H1 (cell line): Measurements from ENCODE around the gene PANX2. TPM values are rescaled to one million over a fixed set of nuclear protein-coding genes. Genes with fewer than 3 reads are reported as not detected.

Experiments
- CTCF ChIA-PET: fragments of 300-600 bp; sonication (Branson Sonifier 250); formaldehyde crosslinking; loops from one replicate; lab custom pipeline; 2021; ENCODE audit not compliant: partially characterized antibody; lab: Charles Lee
- POLR2A ChIA-PET: fragments of 300-600 bp; sonication (Branson Sonifier 250); formaldehyde crosslinking; loops from one replicate; lab custom pipeline; 2021; ENCODE audit warnings: inconsistent platforms; ENCODE audit not compliant: partially characterized antibody; lab: Charles Lee
- DNase-seq, 2 experiments: peaks; one replicate each; pipeline versions ENCODE4 v3.0.0 to v3.0.0-alpha.2; 2010 to 2022; ENCODE audit warnings: low spot score in 2 of 2, low read depth in 1 of 2, mixed read lengths in 1 of 2
- FAIRE-seq: peaks from 2 replicates; lab custom pipeline; 2011; peaks lifted over from hg19 to GRCh38; lab: Jason Lieb, UNC
- H2AFZ ChIP-seq: 2 replicates; pipeline ENCODE4 v1.8.1; 2012; ENCODE audit warnings: low read length, inconsistent platforms
- H2AK5ac ChIP-seq: 2 replicates; pipeline ENCODE4 v1.6.1; 2013; ENCODE audit warnings: low read depth, low read length
- H2BK120ac ChIP-seq: replicated peaks from 2 replicates; pipeline ENCODE3; 2013; ENCODE audit warnings: low read depth, low read length, inconsistent platforms
- H2BK12ac ChIP-seq: 2 replicates; pipeline ENCODE4 v1.6.1; 2013; ENCODE audit warnings: low read depth, low read length
- H2BK15ac ChIP-seq: 2 replicates; pipeline ENCODE4 v1.6.1; 2013; ENCODE audit warnings: low read length
- H2BK20ac ChIP-seq: 2 replicates; pipeline ENCODE4 v1.6.1; 2013; ENCODE audit warnings: low read length
- H2BK5ac ChIP-seq: 2 replicates; pipeline ENCODE4 v1.6.1; 2013; ENCODE audit warnings: low read depth, low read length
- H3K14ac ChIP-seq: 2 replicates; pipeline ENCODE4 v1.6.1; 2013; ENCODE audit warnings: inconsistent platforms; ENCODE audit not compliant: insufficient read length
- H3K18ac ChIP-seq: 2 replicates; pipeline ENCODE4 v1.6.1; 2013; ENCODE audit warnings: low read length; ENCODE audit errors: extremely low read depth
- H3K23ac ChIP-seq: 2 replicates; pipeline ENCODE4 v1.6.1; 2013; ENCODE audit warnings: inconsistent platforms; ENCODE audit not compliant: insufficient read length
- H3K23me2 ChIP-seq: 2 replicates; pipeline ENCODE4 v1.6.1; 2013; ENCODE audit warnings: low read depth, low read length
- H3K27ac ChIP-seq: 2 replicates; pipeline ENCODE4 v1.6.1; 2011; ENCODE audit warnings: low read depth, low read length, inconsistent platforms
- H3K27me3 ChIP-seq, 4 experiments: replicated peaks in 1 of 4; 1 replicate in 1 of 4; 2 replicates in 3 of 4; pipeline versions ENCODE4 v1.6.1 to v1.8.1; 2011 to 2013; ENCODE audit warnings: low read length in 3 of 4, mild to moderate bottlenecking in 3 of 4, inconsistent platforms in 2 of 4, mixed read lengths in 2 of 4, moderate library complexity in 1 of 4; ENCODE audit not compliant: control insufficient read depth in 3 of 4, insufficient read depth in 3 of 4; ENCODE audit errors: extremely low read depth in 1 of 4
- H3K36me3 ChIP-seq, 4 experiments: 2 replicates each; pipeline versions ENCODE4 v1.6.1 to v1.8.1; 2011 to 2013; ENCODE audit warnings: mild to moderate bottlenecking in 4 of 4, low read length in 3 of 4, moderate library complexity in 2 of 4, control low read depth in 1 of 4, inconsistent platforms in 1 of 4; ENCODE audit not compliant: insufficient read depth in 4 of 4, control insufficient read depth in 2 of 4
- H3K4ac ChIP-seq: replicated peaks from 2 replicates; pipeline ENCODE3; 2013; ENCODE audit warnings: low read length, low read depth, mixed read lengths, inconsistent platforms; ENCODE audit not compliant: insufficient read length
- H3K4me1 ChIP-seq, 4 experiments: replicated peaks in 1 of 4; 1 replicate in 1 of 4; 2 replicates in 3 of 4; pipeline versions ENCODE4 v1.6.1 to v1.8.1; 2011 to 2013; ENCODE audit warnings: low read length in 3 of 4, inconsistent platforms in 2 of 4, mixed read lengths in 1 of 4; ENCODE audit not compliant: insufficient read depth in 4 of 4, control insufficient read depth in 3 of 4
- H3K4me2 ChIP-seq, 2 experiments: 2 replicates each; pipeline versions ENCODE4 v1.6.1 to v1.8.1; 2011 to 2013; ENCODE audit warnings: low read depth in 2 of 2, low read length in 2 of 2, control low read depth in 1 of 2, inconsistent platforms in 1 of 2, mild to moderate bottlenecking in 1 of 2; ENCODE audit not compliant: insufficient read depth in 1 of 2
- H3K4me3 ChIP-seq, 4 experiments: fragments of 200-600, 300-600 bp in 1 of 4; sonication (generic), shearing (Covaris generic), sonication (Bioruptor Twin) in 1 of 4; 2 replicates each; pipeline versions ENCODE4 v1.5.1 to v1.8.1; 2011 to 2016; ENCODE audit warnings: low read length in 4 of 4, low read depth in 3 of 4, control low read depth in 2 of 4, inconsistent platforms in 2 of 4, mild to moderate bottlenecking in 2 of 4, mixed read lengths in 1 of 4, moderate library complexity in 1 of 4; ENCODE audit not compliant: insufficient read depth in 2 of 4; ENCODE audit errors: extremely low read depth in 1 of 4
- H3K56ac ChIP-seq: replicated peaks from 2 replicates; pipeline ENCODE3; 2013; ENCODE audit warnings: low read depth, mild to moderate bottlenecking, mixed read lengths, low read length, inconsistent platforms; ENCODE audit not compliant: insufficient read length
- H3K79me1 ChIP-seq: 2 replicates; pipeline ENCODE4 v1.6.1; 2013; ENCODE audit warnings: low read depth, low read length, control low read depth
- H3K79me2 ChIP-seq, 2 experiments: 2 replicates each; pipeline versions ENCODE4 v1.6.1 to v1.8.1; 2012 to 2013; ENCODE audit warnings: low read length in 2 of 2, mild to moderate bottlenecking in 2 of 2, inconsistent platforms in 1 of 2; ENCODE audit not compliant: insufficient read depth in 2 of 2, control insufficient read depth in 1 of 2
- H3K9ac ChIP-seq, 4 experiments: replicated peaks in 1 of 4; 1 replicate in 1 of 4; 2 replicates in 3 of 4; pipeline versions ENCODE4 v1.6.1 to v1.8.1; 2011 to 2013; ENCODE audit warnings: low read depth in 3 of 4, low read length in 3 of 4, control low read depth in 2 of 4, mild to moderate bottlenecking in 2 of 4, moderate library complexity in 2 of 4, inconsistent platforms in 1 of 4; ENCODE audit errors: extremely low read depth in 1 of 4
- H3K9me3 ChIP-seq, 2 experiments: 2 replicates each; pipeline versions ENCODE4 v1.6.1 to v1.8.1; 2012 to 2013; ENCODE audit warnings: mild to moderate bottlenecking in 2 of 2, moderate library complexity in 2 of 2, control low read depth in 1 of 2, inconsistent platforms in 1 of 2, low read depth in 1 of 2, low read length in 1 of 2, mixed read lengths in 1 of 2; ENCODE audit not compliant: insufficient read depth in 2 of 2
- H4K20me1 ChIP-seq, 2 experiments: replicated peaks in 1 of 2; 2 replicates each; pipeline versions ENCODE3 to v1.8.1; 2011 to 2013; ENCODE audit warnings: inconsistent platforms in 2 of 2, low read length in 2 of 2, mild to moderate bottlenecking in 1 of 2; ENCODE audit not compliant: insufficient read depth in 2 of 2, control insufficient read depth in 1 of 2
- H4K5ac ChIP-seq: 2 replicates; pipeline ENCODE4 v1.6.1; 2013; ENCODE audit warnings: low read length, low read depth, mixed read lengths, inconsistent platforms; ENCODE audit not compliant: insufficient read length
- H4K8ac ChIP-seq: 2 replicates; pipeline ENCODE4 v1.8.0; 2013; ENCODE audit warnings: mild to moderate bottlenecking, moderate library complexity, low read length, inconsistent platforms; ENCODE audit not compliant: insufficient read depth; ENCODE audit errors: extremely low read depth
- H4K91ac ChIP-seq: replicated peaks from 2 replicates; pipeline ENCODE3; 2013; ENCODE audit warnings: low read length, mixed read lengths, inconsistent platforms; ENCODE audit not compliant: insufficient read length
- CHD1 ChIP-seq: IDR thresholded peaks from 2 replicates; pipeline ENCODE4 v1.6.1; 2012; ENCODE audit warnings: low read depth, low read length, improper control_type of control experiment
- CTBP2 ChIP-seq: IDR thresholded peaks from 2 replicates; pipeline ENCODE4 v1.7.0; 2011; ENCODE audit warnings: borderline replicate concordance, mild to moderate bottlenecking, moderate library complexity, mixed read lengths, low read length; ENCODE audit not compliant: insufficient read depth, insufficient read length
- GABPA ChIP-seq: IDR thresholded peaks from 2 replicates; pipeline ENCODE4 v1.6.1; 2011; ENCODE audit warnings: mild to moderate bottlenecking, low read length, moderate library complexity, borderline replicate concordance; ENCODE audit not compliant: insufficient read depth
- RNF2 ChIP-seq: fragments of 200-900, 300-1000 bp; sonication (generic); IDR thresholded peaks from 2 replicates; pipeline ENCODE4 v1.7.1; 2016; ENCODE audit warnings: borderline replicate concordance, low read depth, mild to moderate bottlenecking, antibody characterized with exemption, low read length; ENCODE audit not compliant: poor library complexity, severe bottlenecking; ENCODE audit errors: missing control alignments
- WGBS, 2 experiments: shearing (Covaris generic) in 1 of 2; methylation state at CpG; one replicate each; pipeline versions ENCODE4 v1.1.6 to v1.1.7; 2013 to 2015; ENCODE audit warnings: low lambda C conversion rate in 2 of 2, mixed read lengths in 2 of 2, inconsistent platforms in 1 of 2, low coverage in 1 of 2, missing lambda C conversion rate in 1 of 2; ENCODE audit not compliant: insufficient replicate concordance in 2 of 2, insufficient coverage in 1 of 2, insufficient read length in 1 of 2; ENCODE audit errors: extremely low coverage in 1 of 2, missing lambda C conversion rate in 1 of 2; 5-methylcytosine and 5-hydroxymethylcytosine counted together
- polyA plus RNA-seq, 7 experiments: library from polyadenylated mRNA; depleted of rRNA in 3 of 7; stranded (reverse) in 5 of 7; unstranded in 2 of 7; fragments of >200 nt in 5 of 7; fragments of 200-250 nt in 2 of 7; gene quantifications; 1 replicate in 5 of 7; 2 replicates in 1 of 7; 4 replicates in 1 of 7; pipeline versions ENCODE4 v1.2.1 to v1.2.3, GENCODE V29; 2011 to 2013; ENCODE audit warnings: missing spikeins in 2 of 7, mixed read lengths in 2 of 7
- total RNA-seq: library from RNA; stranded (reverse); fragmentation: NEBNext Ultra II Directional; extraction: Animal tissue kit (Norgen Biotek cat#: 25700); gene quantifications from 2 replicates; pipeline ENCODE4 v1.2.1, GENCODE V29; 2021
- TF ChIP-seq, protein P1 (sequence below): IDR thresholded peaks from 2 replicates; pipeline ENCODE4 v1.6.1; 2012; ENCODE audit warnings: inconsistent platforms
- TF ChIP-seq, protein P2 (sequence below), 3 experiments: IDR thresholded peaks; 1 replicate in 2 of 3; 2 replicates in 1 of 3; pipeline versions ENCODE4 v1.5.1 to v1.6.1; 2011; ENCODE audit warnings: low read length in 3 of 3, mild to moderate bottlenecking in 3 of 3, inconsistent platforms in 2 of 3, low read depth in 1 of 3, moderate library complexity in 1 of 3; ENCODE audit not compliant: insufficient read depth in 1 of 3; ENCODE audit errors: control extremely low read depth in 1 of 3
- TF ChIP-seq, protein P3 (sequence below): IDR thresholded peaks from 2 replicates; pipeline ENCODE4 v1.6.1; 2012; ENCODE audit warnings: inconsistent platforms

The PANX2 gene
- total and polyA plus RNA-seq, 2 of the 8 experiments (the other 6 are each of a cell fraction or from before 2014, with no cell fraction given), result 3.5 to 5.0 TPM

DNA sequence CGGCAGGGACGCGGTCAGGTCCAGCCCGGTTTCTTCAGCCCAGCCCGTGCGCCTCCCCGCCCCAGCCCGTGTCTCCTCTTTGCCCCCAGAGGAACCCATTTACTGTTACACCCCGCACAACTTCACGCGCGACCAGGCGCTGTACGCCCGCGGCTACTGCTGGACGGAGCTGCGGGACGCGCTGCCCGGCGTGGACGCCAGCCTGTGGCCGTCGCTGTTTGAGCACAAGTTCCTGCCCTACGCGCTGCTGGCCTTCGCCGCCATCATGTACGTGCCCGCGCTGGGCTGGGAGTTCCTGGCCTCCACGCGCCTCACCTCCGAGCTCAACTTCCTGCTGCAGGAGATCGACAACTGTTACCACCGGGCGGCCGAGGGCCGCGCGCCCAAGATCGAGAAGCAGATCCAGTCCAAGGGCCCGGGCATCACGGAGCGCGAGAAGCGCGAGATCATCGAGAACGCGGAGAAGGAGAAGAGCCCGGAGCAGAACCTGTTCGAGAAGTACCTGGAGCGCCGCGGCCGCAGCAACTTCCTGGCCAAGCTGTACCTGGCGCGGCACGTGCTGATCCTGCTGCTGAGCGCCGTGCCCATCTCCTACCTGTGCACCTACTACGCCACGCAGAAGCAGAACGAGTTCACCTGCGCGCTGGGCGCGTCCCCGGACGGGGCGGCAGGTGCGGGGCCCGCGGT is 6.5 kb downstream of the PANX2 start:
- no peaks in the 10 kb centered on the region; the same call in 1 of the 2 replicates for H3K79me1 ChIP-seq
- no peak overlapping the region for H3K4me3 ChIP-seq
- H3K14ac ChIP-seq, result no peak overlapping the region
- FAIRE-seq (no peak), DNase-seq (no peak)
- H2BK120ac ChIP-seq, result no peak overlapping the region
- H2BK15ac ChIP-seq, result no peak overlapping the region
- H3K18ac ChIP-seq, result no peak overlapping the region
- ChIA-PET CTCF (interaction anchor here (0.5 to 1.6 kb wide), 4 partner anchors 13 to 29 kb away, joined by 3 to 4 read pairs (median 4); no protein-coding TSS in a partner anchor), POLR2A (interaction anchor here (0.6 kb wide), 1 partner anchor 97 kb away, joined by 3 read pairs; no protein-coding TSS in a partner anchor)
- no peak overlapping the region for H2AFZ ChIP-seq
- H3K4me1 ChIP-seq, result peaks cover 0 to 5% (median 2%) of the 10 kb centered on the region in 4 experiments; a peak in 3 of 7 replicates
- H3K4ac ChIP-seq, result no peak overlapping the region
- H2AK5ac ChIP-seq, result peak overlapping the region; percentile 7; the same call in 1 of the 2 replicates
- H2BK20ac ChIP-seq, result no peak overlapping the region
- H4K91ac ChIP-seq, result no peak overlapping the region
- whole genome bisulfite sequencing, 2 experiments, result 97% methylated on average over 55 of the region's 76 CpGs; no CpG with 5 or more reads in 1 of the 2 experiments
- peaks cover 0 to 5% of the 10 kb centered on the region in 2 experiments for H4K20me1 ChIP-seq
- H3K9me3 ChIP-seq, result no peaks in the 10 kb centered on the region
- no peak overlapping the region for H3K56ac ChIP-seq
- TF ChIP-seq, protein P1, sequence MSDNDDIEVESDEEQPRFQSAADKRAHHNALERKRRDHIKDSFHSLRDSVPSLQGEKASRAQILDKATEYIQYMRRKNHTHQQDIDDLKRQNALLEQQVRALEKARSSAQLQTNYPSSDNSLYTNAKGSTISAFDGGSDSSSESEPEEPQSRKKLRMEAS, result no peak
- TF ChIP-seq CHD1 (no peak), GABPA (no peak), RNF2 (no peak), CTBP2 (no peak)
- TF ChIP-seq, protein P2, sequence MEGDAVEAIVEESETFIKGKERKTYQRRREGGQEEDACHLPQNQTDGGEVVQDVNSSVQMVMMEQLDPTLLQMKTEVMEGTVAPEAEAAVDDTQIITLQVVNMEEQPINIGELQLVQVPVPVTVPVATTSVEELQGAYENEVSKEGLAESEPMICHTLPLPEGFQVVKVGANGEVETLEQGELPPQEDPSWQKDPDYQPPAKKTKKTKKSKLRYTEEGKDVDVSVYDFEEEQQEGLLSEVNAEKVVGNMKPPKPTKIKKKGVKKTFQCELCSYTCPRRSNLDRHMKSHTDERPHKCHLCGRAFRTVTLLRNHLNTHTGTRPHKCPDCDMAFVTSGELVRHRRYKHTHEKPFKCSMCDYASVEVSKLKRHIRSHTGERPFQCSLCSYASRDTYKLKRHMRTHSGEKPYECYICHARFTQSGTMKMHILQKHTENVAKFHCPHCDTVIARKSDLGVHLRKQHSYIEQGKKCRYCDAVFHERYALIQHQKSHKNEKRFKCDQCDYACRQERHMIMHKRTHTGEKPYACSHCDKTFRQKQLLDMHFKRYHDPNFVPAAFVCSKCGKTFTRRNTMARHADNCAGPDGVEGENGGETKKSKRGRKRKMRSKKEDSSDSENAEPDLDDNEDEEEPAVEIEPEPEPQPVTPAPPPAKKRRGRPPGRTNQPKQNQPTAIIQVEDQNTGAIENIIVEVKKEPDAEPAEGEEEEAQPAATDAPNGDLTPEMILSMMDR (IDR thresholded peaks at IDR 0.05; ENCODE audit: control extremely low read depth in 1 of 3, insufficient read depth in 1 of 3, low read depth in 1 of 3, low read length in 3 of 3), result no peak
- TF ChIP-seq, protein P3, sequence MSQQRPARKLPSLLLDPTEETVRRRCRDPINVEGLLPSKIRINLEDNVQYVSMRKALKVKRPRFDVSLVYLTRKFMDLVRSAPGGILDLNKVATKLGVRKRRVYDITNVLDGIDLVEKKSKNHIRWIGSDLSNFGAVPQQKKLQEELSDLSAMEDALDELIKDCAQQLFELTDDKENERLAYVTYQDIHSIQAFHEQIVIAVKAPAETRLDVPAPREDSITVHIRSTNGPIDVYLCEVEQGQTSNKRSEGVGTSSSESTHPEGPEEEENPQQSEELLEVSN, result no peak
- H2BK5ac ChIP-seq, result no peak overlapping the region
- 0 out of 2 replicates have a peak overlapping the region, but pooled peaks have one; percentile 75 for H2BK12ac ChIP-seq
- H3K9ac ChIP-seq, result no peak overlapping the region
- H3K4me2 ChIP-seq, result no peak overlapping the region
- peak overlapping the region; percentile 85 for H4K8ac ChIP-seq
- no peaks in the 10 kb centered on the region for H3K36me3 ChIP-seq
- no peaks in the 10 kb centered on the region for H3K23me2 ChIP-seq
- H4K5ac ChIP-seq, result no peak overlapping the region
- H3K27ac ChIP-seq, result no peak overlapping the region; the same call in 1 of the 2 replicates
- H3K23ac ChIP-seq, result no peak overlapping the region
- H3K79me2 ChIP-seq, result no peaks in the 10 kb centered on the region
- H3K27me3 ChIP-seq, result peaks cover 0 to 3% (median 0%) of the 10 kb centered on the region in 4 experiments; a peak in 2 of 7 replicates
